ENCODE measurements around the gene FOXP1.

GRCh38 chr3:71339049-71339448, 244.5 kb downstream of the FOXP1 start:
- TF ChIP-seq CTCF (IDR thresholded peaks at IDR 0.05; ENCODE audit: insufficient read depth, low read length, poor library complexity, severe bottlenecking) (no peak), EZH2phosphoT487 (conservative IDR thresholded peaks at IDR 0.05; ENCODE audit: low read length) (no peak)

Measured in SU-DHL-6 (cell line).